Fibroblast of the conjunctiva (primary cell): ENCODE results near the gene DNAH1.

Experiments used
- DNase-seq: peaks from one replicate; pipeline ENCODE4 v3.0.0-alpha.2; 2010; ENCODE audit warnings: low read depth

DNAH1 gene

DNA sequence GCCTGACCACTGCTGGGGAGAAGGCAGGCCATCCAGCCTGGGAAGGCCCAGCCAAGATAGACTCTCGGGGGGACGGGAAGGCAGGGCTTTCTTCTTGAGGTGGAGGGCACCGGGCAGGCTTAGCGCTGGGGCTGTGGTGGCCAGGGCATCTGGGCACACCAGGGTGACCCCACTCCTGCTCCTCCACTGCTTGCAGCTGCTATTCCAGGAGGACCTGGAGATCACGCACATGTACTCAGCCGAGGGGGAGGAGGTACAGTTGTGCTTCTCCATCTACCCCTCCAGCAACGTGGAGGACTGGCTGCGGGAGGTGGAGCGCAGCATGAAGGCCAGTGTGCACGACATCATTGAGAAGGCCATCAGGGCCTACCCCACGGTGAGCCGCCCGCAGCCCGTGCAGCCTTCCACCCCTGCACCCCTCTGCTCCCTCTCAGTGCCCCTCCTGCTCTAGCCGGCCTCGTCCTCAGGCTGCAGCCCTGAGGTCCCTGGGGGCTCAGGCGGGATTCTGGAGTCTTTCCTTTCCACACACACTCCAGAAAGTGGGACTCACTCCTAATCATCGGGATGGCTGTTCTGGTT is 42.3 kb downstream of the DNAH1 start:
- no peak for DNase-seq

- DNase-seq: no peak
Observed at GRCh38 chr3:52359116-52359855, 43.2 kb downstream of the DNAH1 start.

DNA sequence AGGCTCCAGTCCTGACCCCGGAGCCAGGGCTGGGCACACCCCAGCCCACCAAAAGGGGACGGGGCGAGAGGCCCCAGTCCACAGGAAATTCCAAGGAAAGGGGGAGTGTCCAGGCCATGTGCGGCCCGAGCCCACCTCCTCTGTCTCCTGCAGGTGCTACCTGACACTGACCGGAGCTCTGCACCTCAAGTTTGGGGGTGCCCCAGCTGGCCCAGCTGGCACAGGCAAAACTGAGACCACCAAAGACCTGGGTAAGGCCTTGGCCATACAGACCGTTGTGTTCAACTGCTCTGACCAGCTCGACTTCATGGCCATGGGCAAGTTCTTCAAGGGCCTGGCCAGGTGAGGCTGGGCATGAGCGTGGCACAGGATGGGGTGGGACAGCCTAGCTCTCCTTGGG is 44.9 kb downstream of the DNAH1 start:
- DNase-seq: no peak

DNA sequence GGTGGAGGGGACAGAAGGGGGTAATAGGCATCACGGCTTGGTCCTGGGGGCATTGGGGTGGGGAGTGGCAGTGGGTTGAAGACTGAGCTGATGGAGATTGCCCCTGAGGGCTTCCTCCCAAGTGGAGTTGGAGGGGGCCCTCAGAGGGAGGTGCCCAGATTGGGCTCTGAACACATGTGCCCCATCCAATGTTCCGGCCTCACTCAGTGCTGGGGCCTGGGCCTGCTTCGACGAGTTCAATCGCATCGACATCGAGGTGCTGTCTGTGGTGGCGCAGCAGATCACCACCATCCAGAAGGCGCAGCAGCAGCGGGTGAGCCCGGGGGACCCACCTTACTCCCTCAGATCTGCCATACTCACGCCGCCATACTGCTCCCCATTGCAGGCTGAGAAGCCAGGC is 45.3 kb downstream of the DNAH1 start:
- no peak for DNase-seq

- DNase-seq: no peak
Observed at GRCh38 chr3:52361898-52362297, 45.8 kb downstream of the DNAH1 start.

DNA sequence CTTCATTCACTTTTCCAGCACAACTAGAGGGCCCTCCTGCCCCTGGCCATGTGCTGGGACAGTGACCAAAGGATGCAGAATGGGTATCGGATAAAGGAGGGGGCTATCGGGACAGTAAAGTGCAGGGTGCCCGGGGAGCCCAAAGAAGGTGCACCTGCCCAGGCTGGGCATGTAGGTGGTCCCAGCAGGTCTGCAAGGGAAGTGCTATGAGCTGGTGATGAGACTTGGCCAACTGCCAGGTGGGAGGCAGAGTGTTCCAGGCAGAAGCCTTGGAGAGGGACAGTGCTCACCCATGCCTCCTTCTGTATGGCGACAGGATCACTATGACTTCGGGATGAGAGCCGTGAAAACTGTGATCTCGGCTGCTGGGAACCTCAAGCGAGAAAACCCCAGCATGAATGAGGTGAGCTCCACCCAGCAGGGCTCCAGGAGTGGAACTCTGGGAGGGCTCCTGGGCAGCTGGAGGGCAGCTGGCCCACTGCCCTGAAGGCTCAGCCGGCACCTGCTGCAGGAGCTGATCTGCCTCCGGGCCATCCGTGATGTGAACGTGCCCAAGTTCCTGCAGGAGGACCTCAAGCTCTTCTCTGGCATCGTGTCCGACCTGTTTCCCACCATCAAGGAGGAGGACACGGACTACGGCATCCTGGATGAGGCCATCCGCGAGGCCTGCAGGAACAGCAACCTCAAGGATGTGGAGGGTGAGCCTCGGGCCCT is 48.4 kb downstream of the DNAH1 start:
- DNase-seq: no peak

DNA sequence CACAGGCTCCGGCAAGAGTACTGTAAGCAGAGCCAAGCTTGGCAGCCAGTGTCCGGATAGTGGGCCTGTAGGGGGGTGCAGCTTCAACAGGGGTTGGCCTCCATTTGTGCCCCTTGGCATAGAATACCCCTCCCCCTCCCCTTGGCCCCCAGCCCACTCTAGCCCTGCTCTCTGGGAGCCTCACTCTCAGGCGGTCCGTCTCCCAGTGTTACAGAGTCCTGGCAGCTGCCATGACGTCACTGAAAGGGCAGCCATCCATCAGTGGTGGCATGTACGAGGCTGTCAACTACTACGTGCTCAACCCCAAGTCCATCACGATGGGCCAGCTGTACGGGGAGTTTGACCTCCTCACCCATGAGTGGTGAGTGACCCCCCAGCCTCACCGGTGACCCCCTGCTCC is 50.4 kb downstream of the DNAH1 start:
- no peak for DNase-seq

- DNase-seq: no peak
Observed at GRCh38 chr3:52367891-52368880, 52.1 kb downstream of the DNAH1 start.

DNA sequence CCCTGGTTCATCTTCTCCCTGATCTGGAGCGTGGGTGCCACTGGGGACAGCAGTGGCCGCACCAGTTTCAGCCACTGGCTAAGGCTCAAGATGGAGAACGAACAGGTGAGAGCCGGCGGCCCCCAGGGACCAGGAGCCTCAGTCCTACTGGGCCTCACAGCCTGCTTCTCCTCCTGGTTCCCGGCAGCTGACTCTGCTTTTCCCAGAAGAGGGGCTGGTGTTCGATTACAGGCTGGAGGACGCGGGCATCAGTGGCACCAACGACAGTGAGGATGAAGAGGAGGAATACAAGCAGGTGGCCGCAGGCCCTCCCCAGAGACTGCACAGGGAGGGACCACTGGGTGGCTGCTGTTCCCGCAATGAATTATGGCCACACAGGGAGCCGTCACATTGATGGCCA is 54.4 kb downstream of the DNAH1 start:
- DNase-seq: no peak

GRCh38 chr3:52372822-52373504 is 56.8 kb downstream of the DNAH1 start:
- no peak for DNase-seq

GRCh38 chr3:52373676-52374075 is 57.6 kb downstream of the DNAH1 start:
- DNase-seq: no peak

GRCh38 chr3:52374173-52374572 is 58.1 kb downstream of the DNAH1 start:
- DNase-seq: no peak

DNA sequence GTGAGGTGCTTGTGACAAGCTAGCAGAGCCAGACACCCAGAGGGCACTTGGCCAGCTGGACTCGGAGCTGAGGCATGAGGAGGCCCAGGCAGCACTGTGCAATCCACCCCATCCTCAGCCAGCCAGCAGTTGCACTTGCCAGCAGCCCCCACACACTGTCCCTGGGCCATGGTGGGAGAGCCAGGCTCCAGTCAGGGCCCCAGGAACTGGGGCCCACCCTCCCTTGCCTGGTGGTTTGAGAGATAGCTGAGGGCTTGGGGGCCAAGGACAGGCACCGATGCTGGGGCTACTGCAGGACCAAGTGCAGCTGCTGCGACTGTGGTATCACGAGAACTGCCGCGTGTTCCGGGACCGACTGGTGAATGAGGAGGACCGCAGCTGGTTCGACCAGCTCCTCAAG is 63.5 kb downstream of the DNAH1 start:
- no peak for DNase-seq

GRCh38 chr3:52380023-52380422 is 63.9 kb downstream of the DNAH1 start:
- no peak for DNase-seq

GRCh38 chr3:52381623-52382022 is 65.5 kb downstream of the DNAH1 start:
- DNase-seq: no peak

DNA sequence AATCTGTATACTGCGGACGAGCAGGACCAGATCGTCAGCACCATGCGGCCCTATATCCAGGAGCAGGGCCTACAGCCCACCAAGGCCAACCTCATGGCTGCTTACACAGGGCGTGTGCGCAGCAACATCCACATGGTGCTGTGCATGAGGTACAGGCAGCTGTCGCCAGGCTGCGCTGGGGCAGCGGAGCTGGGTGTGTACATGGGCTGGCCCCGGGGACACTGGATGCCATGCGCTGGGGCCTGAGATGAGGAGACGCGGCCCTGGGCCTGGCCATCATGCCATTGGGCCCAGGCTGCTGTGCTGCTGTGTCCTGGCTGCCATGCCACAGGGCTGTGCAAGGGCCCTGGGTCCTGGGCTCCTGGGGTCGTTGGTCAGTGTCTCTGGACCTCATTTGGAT is 67.3 kb downstream of the DNAH1 start:
- DNase-seq: no peak

DNA sequence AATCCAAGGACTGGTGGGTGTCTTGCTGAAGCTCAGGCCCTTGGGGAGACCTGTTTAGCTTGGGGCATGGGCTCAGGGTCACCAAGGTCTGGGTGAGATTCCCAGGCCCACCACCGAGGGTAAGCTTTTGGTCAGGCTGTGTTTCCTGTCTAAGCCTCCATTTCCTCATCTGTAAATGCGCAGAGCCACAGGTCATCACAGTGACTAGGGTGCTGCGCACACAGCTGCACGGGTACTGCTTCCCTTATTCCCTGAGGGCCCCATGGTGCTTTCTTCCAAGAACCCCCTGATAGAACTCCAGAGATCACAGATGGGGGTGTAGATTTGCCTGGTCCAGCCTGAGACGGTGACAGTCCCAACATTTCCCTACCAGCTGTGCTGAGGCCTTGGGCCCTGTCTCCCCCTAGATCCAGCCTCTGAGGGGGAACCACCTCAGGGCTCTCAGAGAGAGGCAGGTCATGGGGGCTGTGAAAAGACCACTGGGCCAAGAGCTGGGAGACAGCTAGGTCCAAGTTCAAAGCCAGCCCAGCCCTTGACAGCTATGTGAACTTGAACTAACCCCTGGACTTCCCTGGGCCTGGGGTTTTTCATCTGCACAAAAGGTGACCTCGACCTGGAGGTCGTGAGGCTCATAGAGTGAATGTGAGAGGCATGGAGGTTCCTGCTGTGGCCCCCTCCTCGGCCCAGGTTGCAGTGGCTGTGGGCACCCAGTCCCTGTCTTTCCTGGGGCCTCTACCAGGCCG is 68.1 kb downstream of the DNAH1 start:
- DNase-seq: no peak

DNA sequence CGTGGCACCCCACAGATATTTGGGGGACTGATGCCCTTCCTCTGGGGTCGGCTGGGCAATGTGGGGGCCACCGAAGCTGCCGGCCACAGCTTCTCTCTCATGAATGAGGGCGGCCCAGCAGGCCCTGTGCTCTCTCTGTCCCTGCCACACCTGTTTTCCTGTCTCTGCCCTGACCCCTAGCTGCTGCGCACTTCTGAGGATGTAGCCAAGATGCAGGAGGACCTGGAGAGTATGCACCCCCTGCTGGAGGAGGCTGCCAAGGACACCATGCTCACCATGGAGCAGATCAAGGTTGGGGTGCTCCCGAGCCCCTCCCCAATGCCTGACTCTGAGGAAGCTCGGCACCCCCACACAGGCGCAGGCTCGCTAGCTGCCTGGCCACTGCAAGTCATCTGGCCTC is 69.0 kb downstream of the DNAH1 start:
- peak; percentile 4 for DNase-seq

DNA sequence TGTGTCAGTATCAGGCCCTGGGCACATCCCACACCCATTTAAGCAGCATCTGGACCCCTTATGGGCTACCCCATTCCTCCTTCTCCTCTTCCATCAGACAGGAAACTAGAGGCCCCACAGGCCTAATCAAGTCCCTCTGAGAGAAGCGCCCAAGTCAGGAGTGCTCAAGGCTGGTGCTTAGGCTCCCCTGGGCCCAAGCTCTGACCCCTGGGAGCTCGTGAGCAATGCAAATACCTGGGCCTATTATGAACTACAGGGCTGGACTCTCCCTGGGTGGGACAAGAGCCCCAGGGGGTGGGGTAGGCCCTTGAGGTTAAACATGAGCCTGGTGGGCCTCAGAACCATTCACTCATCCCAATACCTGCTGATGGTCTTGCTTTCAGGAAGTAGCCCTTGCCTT is 71.4 kb downstream of the DNAH1 start:
- DNase-seq: no peak

GRCh38 chr3:52388348-52388821 is 72.3 kb downstream of the DNAH1 start:
- no peak for DNase-seq

GRCh38 chr3:52388933-52389332 is 72.8 kb downstream of the DNAH1 start:
- no peak for DNase-seq
